Calu3 (cell line): ENCODE measurements around the gene NEURL4. TPM values are rescaled to one million over a fixed set of nuclear protein-coding genes. Genes with fewer than 3 reads are reported as not detected.

Experiments
- BruUV-seq: library from RNA; stranded (reverse); fragments of 400-500 nt; replicated peaks from 2 replicates; lab custom pipeline; 2021; lab: Mats Ljungman, UMichigan
- CTCF ChIA-PET: fragments of 300-600 bp; sonication (Branson Sonifier 250); formaldehyde crosslinking; loops from one replicate; lab custom pipeline; 2022; ENCODE audit warnings: antibody characterized with exemption; lab: Charles Lee
- DNase-seq: peaks from one replicate; pipeline ENCODE4 v3.0.0; 2022
- H3K27ac Mint-ChIP-seq: one replicate; pipeline ENCODE4 v1.8.0; 2022; ENCODE audit warnings: mixed read lengths; ENCODE audit not compliant: unreplicated experiment
- H3K27me3 Mint-ChIP-seq: one replicate; pipeline ENCODE4 v1.8.0; 2022; ENCODE audit warnings: mixed read lengths; ENCODE audit not compliant: unreplicated experiment
- H3K36me3 Mint-ChIP-seq: one replicate; pipeline ENCODE4 v1.8.0; 2022; ENCODE audit warnings: mild to moderate bottlenecking, moderate library complexity, mixed read lengths; ENCODE audit not compliant: insufficient read depth, unreplicated experiment
- H3K4me1 Mint-ChIP-seq: one replicate; pipeline ENCODE4 v1.8.0; 2022; ENCODE audit warnings: mild to moderate bottlenecking, low read depth, mixed read lengths; ENCODE audit not compliant: unreplicated experiment
- H3K4me3 Mint-ChIP-seq: one replicate; pipeline ENCODE4 v1.8.0; 2022; ENCODE audit warnings: mild to moderate bottlenecking, low read depth, moderate library complexity, mixed read lengths; ENCODE audit not compliant: unreplicated experiment
- H3K9me3 Mint-ChIP-seq: one replicate; pipeline ENCODE4 v1.8.0; 2022; ENCODE audit warnings: low read depth, mixed read lengths; ENCODE audit not compliant: unreplicated experiment
- CTCF ChIP-seq: fragments of 200-600 bp; IDR thresholded peaks from one replicate; pipeline ENCODE4 v1.8.0; 2022; ENCODE audit warnings: antibody characterized with exemption; ENCODE audit not compliant: unreplicated experiment
- intact Hi-C: fragments of 100-400 bp; cut with micrococcal nuclease; formaldehyde crosslinking; loops from one replicate; pipeline ENCODE4 v1.10.0; 2022; ENCODE audit not compliant: unreplicated experiment
- total RNA-seq: library from RNA; stranded (reverse); gene quantifications from 2 replicates; pipeline ENCODE4 v1.2.3, GENCODE V29; 2022

NEURL4 gene
- total RNA-seq, 1 experiment from 2014 or later = 31.9 TPM

DNA sequence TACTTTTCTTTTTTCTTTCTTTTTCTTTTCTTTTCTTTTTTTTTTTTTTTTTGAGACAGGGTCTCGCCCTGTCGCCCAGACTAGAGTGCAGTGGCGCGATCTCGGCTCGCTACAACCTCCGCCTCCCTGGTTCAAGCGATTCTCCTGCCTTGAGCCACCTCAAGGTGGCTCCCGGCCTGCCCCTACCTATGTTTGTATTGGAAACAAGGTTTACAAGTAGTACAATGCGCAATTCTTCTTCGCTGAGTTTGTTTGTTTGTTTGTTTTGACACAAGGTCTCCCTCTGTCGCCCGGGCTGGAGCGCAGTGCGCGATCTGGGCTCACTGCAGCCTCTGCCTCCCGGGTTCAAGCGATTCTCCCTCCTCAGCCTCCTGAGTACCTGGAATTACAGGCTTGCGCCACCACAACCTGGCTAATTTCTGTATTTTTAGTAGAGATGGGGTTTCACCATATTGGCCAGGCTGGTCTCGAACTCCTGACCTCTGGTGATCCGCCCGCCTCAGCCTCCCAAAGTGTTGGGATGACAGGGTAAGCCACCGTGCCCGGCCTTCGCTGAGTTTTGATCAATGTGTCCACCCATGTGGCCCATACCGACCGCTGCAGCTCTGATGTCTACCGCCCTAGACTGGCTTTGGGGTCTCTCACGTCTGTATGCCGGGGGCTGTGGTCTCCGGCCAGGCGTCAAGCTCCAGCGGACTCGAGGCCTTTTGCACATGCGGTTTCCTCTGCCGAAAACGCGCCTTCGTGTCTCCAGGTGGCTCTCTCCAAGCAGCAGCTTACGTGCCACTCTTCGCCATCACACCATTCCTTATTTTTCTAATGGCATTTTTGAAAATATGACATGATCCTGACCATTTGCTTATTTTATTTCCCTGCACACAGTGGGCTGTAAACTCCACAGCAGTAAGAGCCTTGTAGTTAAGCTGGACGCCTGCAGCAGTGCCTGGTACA lies 33.6 kb downstream of the NEURL4 start:
- DNase-seq = no peak
- H3K4me3 Mint-ChIP-seq = peak overlapping the region; percentile 52
- no peak for TF ChIP-seq CTCF
- CTCF ChIA-PET = interaction anchor here (0.9 to 1.4 kb wide), 5 partner anchors 15 to 75 kb away, joined by 3 to 14 read pairs (median 7); partner anchors contain the start of genes GABARAP, NEURL4 and SLC2A4
- no TSS peak for BruUV-seq
- no peak overlapping the region for H3K27ac Mint-ChIP-seq
- no peaks in the 10 kb centered on the region for H3K9me3 Mint-ChIP-seq
- H3K4me1 Mint-ChIP-seq = peaks cover 15% of the 10 kb centered on the region
- intact Hi-C loops = loop anchor here (2.0 kb wide), 1 partner anchor 15 kb away; the partner anchor contains the start of gene SLC2A4
- peaks cover 7% of the 10 kb centered on the region for H3K36me3 Mint-ChIP-seq
- peaks cover 23% of the 10 kb centered on the region for H3K27me3 Mint-ChIP-seq

- no peak within 1 kb of the TSS for H3K27ac Mint-ChIP-seq
- CTCF ChIA-PET = no interaction called here
- H3K36me3 Mint-ChIP-seq = peaks cover 8% of the 10 kb centered on the region
- no TSS peak for BruUV-seq
- peaks cover 15% of the 10 kb centered on the region for H3K27me3 Mint-ChIP-seq
- H3K4me3 Mint-ChIP-seq = peak within 1 kb of the TSS; percentile 46
- intact Hi-C loops = loop anchor here (2.0 kb wide), 1 partner anchor 14 kb away; the partner anchor contains the start of gene SLC2A4
- peak; percentile 68 for DNase-seq
- H3K9me3 Mint-ChIP-seq = no peaks in the 10 kb centered on the region
- no peak for TF ChIP-seq CTCF
- peaks cover 15% of the 10 kb centered on the region for H3K4me1 Mint-ChIP-seq
Observed at GRCh38 chr17:7294614-7295153, 34.5 kb downstream of the NEURL4 start, which contains the start of gene YBX2. Gene YBX2 (minus strand): TSS chr17:7294639. CDS start chr17:7294500, 139 bp downstream.

DNA sequence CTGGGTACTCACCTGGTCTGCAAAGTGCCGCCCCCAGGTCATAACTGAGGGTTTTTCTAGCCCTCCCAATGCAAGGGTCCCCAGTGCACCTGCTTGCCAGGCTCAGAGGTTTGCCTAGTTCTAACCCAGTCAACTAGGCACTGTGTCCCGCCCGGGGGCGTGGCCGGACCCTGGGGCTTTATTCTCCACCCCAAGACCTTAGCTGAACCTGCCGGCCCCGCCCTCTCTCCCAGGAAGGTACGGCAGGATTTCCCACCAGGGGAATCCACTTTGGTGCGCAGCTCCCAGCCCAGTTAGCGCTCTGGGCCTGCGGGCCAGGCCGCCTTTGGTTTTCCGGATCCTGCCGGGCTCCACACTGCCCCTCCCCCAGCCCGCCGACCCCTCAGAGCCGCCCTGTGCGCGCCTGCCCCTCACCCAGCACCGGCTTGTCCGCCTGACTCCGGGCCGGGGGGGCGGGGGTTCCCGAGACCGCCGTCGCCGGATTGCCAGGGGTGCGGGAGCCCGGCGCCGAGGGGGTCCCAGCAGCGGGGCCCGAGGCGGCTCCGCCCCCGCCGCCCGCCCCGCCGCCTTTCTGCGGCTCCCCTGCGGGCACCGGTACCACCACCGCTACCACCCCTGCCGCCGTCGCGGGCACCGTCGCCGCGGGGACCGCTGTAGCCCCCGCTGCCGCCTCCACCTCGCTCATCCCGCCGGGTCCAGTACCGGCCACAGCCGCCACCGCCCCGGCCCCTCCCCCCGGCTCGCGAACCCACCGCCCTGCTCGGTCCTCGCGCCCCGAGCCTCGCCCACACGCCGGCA lies 35.1 kb downstream of the NEURL4 start:
- Mint-ChIP-seq H3K27me3 (peaks cover 12% of the 10 kb centered on the region), H3K4me3 (no peak overlapping the region), H3K9me3 (no peaks in the 10 kb centered on the region), H3K4me1 (peaks cover 15% of the 10 kb centered on the region), H3K36me3 (peaks cover 8% of the 10 kb centered on the region), H3K27ac (no peak overlapping the region)
- intact Hi-C loops = loop anchor here (2.0 kb wide), 1 partner anchor 13 kb away; the partner anchor contains the start of gene SLC2A4
- BruUV-seq = no TSS peak
- DNase-seq = no peak
- CTCF ChIA-PET = no interaction called here
- TF ChIP-seq CTCF = no peak

DNA sequence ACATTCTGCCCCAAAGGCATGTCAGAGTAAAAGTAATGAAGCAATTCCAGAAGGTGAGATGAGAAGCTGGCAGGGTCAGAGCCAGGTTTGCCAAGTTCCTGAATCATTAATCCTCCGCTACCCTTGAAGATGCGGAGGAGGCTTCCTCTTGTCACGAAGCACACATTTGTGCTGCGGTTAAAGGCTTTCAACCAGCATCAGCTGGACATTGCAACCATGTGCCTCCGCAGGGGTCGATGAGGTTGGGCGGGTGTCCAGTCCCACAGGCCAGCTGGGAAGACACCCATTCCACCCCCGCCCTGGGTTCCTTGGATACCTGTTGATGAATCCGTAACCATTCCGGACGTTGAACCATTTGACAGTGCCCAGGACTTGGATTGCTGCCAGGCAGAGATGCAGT lies 36.0 kb downstream of the NEURL4 start:
- CTCF ChIA-PET = no interaction called here
- DNase-seq = no peak

More for the DNA sequence above, 36.0 kb downstream of the NEURL4 start:
- intact Hi-C loops = no loop called here
- Mint-ChIP-seq H3K27ac (no peak overlapping the region), H3K36me3 (peaks cover 8% of the 10 kb centered on the region), H3K4me3 (no peak overlapping the region), H3K4me1 (peaks cover 15% of the 10 kb centered on the region), H3K9me3 (no peaks in the 10 kb centered on the region), H3K27me3 (peaks cover 20% of the 10 kb centered on the region)
- no peak for TF ChIP-seq CTCF
- no TSS peak for BruUV-seq
